Measurements from ENCODE around the gene CFAP46.

Gene CFAP46

GRCh38 chr10:132770061-132771021 is 172.0 kb downstream of the CFAP46 start:
- DNase-seq (ENCODE audit: low spot score): no peak

- no peak for DNase-seq (ENCODE audit: low spot score)
These were observed 173.8 kb downstream of the CFAP46 start for GRCh38 chr10:132768346-132769248.

GRCh38 chr10:132766291-132766690 is 176.1 kb downstream of the CFAP46 start:
- no peak for DNase-seq (ENCODE audit: low spot score)

GRCh38 chr10:132765435-132765834 is 176.9 kb downstream of the CFAP46 start:
- no peak for DNase-seq (ENCODE audit: low spot score)

GRCh38 chr10:132764108-132764507 is 178.3 kb downstream of the CFAP46 start:
- no peak for DNase-seq (ENCODE audit: low spot score)

- no peak for DNase-seq (ENCODE audit: low spot score)
These were observed 178.8 kb downstream of the CFAP46 start for GRCh38 chr10:132763545-132763944.

- DNase-seq (ENCODE audit: low spot score): no peak
These were observed 180.1 kb downstream of the CFAP46 start for GRCh38 chr10:132762267-132762666.

- no peak for DNase-seq (ENCODE audit: low spot score)
These were observed 180.8 kb downstream of the CFAP46 start for GRCh38 chr10:132761395-132762060.

- no peak for DNase-seq (ENCODE audit: low spot score)
These were observed 183.5 kb downstream of the CFAP46 start for GRCh38 chr10:132758865-132759264.

Data from hematopoietic multipotent progenitor cell treated with erythropoietin and hydrocortisone succinate and interleukin-3 and kit ligand, for 15 days (in vitro differentiated cells).